ENCODE measurements around the gene ESD. TPM values are rescaled to one million over a fixed set of nuclear protein-coding genes. Genes with fewer than 3 reads are reported as not detected.
"Not testable (repeated sequence)": the region's sequence is repeated elsewhere in the genome, so short reads cannot be mapped to it uniquely, and the experiment has no call there.

Gene ESD
- total RNA-seq, 1 donor from 2014 or later, result 149 TPM

GRCh38 chr13:46795321-46795720 is 1.6 kb downstream of the ESD start:
- no peak for DNase-seq (ENCODE audit: low spot score)

- no peak for DNase-seq (ENCODE audit: low spot score)
Observed at GRCh38 chr13:46783504-46783903, 13.5 kb downstream of the ESD start.

DNA sequence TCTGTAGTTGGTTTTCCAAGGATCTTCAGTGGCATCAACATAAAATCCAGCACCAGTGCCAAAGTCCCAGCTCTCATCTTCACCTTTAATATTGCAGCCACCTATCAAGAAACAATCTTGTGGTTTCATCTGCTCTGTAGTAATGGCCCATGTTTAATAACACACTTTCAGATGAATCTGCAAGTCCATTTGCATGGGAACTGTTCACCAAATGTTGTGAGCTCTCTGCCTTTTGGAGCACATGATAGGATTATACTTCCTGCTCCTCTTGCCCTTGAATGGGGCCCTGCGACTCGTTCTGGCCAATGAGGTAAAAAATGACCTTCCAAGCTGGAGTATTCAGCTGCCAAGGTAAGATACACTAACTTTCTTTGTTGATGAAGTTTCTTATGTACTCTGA is 14.3 kb downstream of the ESD start:
- no peak for DNase-seq (ENCODE audit: low spot score)

- no peak for DNase-seq (ENCODE audit: low spot score)
Observed at GRCh38 chr13:46782066-46782465, 14.9 kb downstream of the ESD start.

DNA sequence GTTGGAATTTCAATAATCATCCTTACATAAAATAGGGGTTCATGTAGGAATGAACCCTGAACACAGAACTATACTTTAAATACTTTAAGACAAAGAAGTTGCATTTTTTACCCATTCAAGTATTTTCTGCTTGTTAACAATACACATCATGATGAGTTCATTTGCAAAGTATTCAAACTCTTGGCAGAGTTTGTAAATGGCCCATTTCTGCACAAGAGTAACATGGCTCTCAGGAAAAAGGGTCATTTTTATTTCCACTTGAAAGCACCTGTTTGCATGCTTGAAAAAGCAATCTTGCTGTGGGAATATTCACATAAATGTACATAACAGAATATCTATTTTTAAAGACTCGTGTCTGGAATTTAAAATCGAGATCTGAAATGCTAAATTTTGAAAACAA is 18.1 kb downstream of the ESD start:
- no peak for DNase-seq (ENCODE audit: low spot score)

DNA sequence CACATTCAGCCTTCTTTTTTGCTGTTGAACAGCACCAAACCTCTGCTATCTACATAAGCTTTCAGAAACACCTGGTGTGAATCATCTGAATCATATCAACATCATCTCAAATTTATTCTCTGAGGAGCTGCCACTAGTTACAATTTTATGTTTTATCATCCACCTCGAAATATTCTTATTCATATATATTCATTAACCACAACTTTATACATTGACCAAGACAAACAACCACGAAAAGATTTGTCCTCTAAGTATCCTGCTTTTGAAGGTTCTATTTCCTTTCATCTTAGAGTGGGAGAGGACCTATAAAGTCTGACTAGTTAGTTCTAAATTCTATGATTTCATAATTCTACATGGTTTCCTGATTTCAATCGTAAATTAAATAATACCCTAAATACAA is 18.9 kb downstream of the ESD start:
- DNase-seq (ENCODE audit: low spot score), result no peak

DNA sequence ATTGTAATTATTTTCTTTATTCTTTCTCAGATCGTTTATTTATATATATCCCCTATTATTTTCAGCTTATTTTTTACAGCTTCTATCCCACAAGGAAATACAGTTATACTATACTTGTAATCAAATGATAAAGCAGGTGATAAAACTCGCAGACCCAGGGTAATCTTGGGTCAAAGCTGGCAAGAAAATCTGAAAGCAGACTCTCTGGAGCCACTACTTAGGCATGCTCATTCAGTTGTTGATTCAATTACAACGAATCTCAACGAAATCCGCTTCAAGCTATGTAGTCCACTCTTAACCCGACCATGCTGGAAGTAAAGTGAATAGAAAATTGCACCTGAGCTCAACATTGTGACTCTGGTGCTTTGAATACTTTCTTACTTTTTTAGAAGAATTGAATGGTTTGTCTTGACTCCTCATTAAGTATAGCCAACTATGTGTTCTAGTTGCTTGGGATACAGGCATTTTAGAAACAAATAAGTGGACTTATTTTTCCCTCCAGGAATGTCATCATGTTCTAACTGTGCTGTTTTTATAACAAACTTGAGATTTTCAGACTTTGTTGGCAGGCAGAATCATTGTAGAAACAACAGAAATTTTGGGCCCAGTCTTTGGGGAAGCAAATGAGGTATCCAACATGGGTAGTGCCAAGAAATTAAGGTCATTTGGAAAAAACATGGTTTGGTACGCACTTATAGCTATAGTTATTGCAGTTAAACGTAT is 21.4 kb downstream of the ESD start:
- DNase-seq (ENCODE audit: low spot score), result no peak

DNA sequence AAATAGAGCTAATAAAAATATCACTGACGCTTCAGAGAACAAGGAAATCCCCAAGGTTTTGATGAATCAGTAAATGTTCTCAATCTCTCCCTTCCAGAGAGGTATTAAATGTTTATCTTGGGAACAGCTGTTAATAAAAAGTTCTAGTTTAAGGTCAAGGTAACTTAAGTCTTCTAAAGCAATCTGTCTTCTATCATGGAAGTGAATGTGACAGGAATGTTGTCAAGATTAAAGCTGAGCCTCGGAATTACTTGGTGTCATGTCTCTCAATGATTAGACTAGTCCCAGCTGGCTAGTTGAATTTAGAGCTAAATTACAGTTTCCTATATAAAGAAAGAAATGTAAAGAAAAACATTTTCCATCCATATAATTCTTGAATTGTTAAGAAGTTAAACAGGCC is 23.4 kb downstream of the ESD start:
- peak; percentile 63 for DNase-seq (ENCODE audit: low spot score)

GRCh38 chr13:46771693-46772092 is 25.3 kb downstream of the ESD start:
- DNase-seq (ENCODE audit: low spot score), result no peak

DNA sequence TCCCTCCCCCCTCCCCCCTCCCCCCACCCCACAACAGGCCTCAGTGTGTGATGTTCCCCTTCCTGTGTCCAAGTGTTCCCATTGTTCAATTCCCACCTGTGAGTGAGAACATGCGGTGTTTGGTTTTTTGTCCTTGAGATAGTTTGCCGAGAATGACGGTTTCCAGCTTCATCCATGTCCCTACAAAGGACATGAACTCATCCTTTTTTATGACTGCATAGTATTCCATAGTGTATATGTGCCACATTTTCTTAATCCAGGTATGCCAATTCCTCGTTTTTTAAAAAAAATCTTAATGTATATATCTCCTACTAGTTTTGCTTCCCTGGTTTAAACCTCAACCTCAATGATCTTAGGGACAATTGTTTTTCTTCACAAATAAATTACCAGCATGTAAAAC is 27.0 kb downstream of the ESD start:
- not testable (repeated sequence) for DNase-seq (ENCODE audit: low spot score)

DNA sequence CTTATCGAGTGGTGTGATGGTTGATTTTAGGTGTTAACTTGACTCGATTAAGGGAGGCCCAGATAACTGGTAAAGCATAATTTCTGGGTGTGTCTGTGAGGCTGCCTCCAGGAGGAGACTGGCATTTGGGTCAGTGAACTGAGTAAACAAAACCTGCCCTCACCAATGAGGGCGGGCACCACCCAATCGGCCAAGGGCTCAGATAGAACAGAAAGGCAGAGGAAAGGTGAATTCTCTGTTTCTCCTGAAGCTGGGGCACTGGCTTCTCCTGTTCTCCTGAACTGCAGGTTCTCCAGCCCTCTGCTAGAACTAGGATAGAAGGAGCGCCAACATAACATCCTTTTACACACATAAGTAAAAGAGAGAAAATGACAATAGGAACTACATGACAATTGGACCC is 35.1 kb downstream of the ESD start:
- no peak for DNase-seq (ENCODE audit: low spot score)

GRCh38 chr13:46761174-46761573 is 35.8 kb downstream of the ESD start:
- DNase-seq (ENCODE audit: low spot score), result no peak

- no peak for DNase-seq (ENCODE audit: low spot score)
Observed at GRCh38 chr13:46759846-46760245, 37.1 kb downstream of the ESD start.

- no peak for DNase-seq (ENCODE audit: low spot score)
Observed at GRCh38 chr13:46757640-46758039, 39.3 kb downstream of the ESD start.

DNA sequence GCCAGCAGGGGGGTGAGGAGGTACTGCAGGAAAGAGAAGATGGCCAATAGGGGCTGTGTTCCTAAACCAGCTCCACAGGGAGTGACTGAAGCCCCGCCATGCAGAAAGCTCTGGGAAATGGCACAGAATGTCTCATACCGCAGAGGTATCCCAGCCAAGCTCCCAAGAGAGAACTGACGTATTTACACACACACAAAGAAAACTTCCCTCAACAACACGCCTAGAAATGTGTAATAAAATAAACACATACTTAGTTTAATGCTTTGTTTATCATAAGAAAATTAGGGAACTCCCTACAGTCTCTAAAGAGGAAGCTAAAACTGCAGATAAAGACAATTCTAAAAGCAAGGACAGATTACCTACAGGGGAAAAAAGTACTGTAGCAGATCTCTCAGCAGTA is 40.0 kb downstream of the ESD start:
- no peak for DNase-seq (ENCODE audit: low spot score)

- DNase-seq (ENCODE audit: low spot score), result not testable (repeated sequence)
Observed at GRCh38 chr13:46755508-46755907, 41.5 kb downstream of the ESD start.

- DNase-seq (ENCODE audit: low spot score), result no peak
Observed at GRCh38 chr13:46754812-46755211, 42.1 kb downstream of the ESD start.

GRCh38 chr13:46753917-46754316 is 43.0 kb downstream of the ESD start:
- DNase-seq (ENCODE audit: low spot score), result no peak

DNA sequence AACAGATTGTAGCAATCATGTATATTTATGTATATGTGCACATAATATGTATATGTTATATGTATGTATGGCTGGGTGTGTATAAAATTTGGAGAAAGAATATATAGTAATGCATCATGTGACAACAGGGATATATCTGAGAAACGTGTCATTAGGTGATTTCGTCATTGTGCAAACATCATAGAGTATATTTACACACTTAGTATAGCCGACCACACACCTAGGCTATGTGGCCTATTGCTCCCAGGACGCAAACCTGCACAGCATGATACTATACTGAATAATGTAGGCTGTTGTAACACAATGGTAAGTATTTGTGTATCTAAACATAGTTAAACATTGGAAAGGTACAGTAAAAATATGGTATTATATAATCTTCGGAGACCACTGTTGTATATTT is 43.8 kb downstream of the ESD start:
- no peak for DNase-seq (ENCODE audit: low spot score)

DNA sequence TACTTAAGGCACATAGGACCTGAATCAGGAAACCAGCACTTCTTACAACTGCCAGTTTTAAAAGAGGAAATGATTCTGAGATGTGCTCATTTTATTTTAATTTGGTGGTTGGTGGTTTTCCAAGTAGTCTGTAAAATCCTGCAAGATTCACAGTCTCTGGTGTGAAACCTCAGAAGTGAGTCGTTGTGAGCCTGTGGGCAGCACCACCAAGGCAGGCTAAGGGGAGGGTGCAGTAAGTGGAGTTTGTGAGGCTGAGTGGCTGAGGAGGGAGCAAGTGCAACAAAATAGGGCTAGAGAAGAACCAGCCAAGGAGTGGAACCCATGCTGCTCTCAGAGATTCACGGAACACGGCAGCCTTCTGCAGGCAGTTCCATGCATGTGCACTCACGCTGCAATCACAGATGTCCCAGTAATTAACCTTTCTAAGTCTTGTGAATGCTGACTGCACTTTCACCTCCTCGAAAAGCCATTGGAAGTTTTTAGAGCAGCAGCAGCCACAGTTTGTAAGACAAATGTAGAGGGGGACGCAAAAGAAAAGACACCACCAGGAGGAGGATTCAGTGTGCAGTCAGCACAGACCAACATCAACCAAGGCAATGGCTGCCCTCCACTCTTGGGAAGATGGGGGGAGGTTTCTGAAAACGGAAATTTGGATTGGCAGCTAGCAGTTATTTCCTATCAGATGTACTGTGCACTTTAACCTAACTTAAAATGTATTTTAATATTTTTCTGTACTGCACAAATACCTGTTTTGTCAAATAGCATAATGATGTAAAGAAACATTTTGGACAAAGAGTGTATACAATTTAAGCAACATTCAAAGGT is 44.9 kb downstream of the ESD start:
- DNase-seq (ENCODE audit: low spot score), result peak; percentile 4

DNA sequence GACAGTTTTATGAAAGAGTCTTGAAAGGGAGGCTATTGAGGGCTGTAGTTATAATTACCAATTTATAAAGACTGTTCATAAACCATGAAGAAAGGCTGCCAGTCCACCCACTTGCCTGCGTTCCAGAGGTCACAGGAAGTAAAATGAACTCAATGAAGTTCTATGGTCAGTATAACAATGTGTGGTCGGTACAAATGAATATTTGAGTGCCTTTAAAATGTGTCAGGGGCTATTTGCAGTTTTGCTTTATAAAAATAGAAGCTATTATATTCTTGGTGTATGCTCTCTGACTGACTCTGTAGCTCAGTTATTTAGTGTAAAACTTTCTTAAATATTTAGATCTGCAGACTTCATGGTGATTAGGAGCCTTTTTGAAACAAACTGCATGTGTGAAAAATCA is 47.0 kb downstream of the ESD start:
- DNase-seq (ENCODE audit: low spot score), result no peak

- no peak for DNase-seq (ENCODE audit: low spot score)
Observed at GRCh38 chr13:46748300-46748699, 48.7 kb downstream of the ESD start.

All from umbilical cord (tissue), 2 donors.